MCF 10A (cell line): ENCODE data around the gene SLC25A42. TPM values are rescaled to one million over a fixed set of nuclear protein-coding genes. Genes with fewer than 3 reads are reported as not detected.

Experiments used
- BruUV-seq: library from RNA; stranded (reverse); fragments of 400-500 nt; replicated peaks from 2 replicates; lab custom pipeline; 2021; lab: Mats Ljungman, UMichigan
- CTCF ChIA-PET: fragments of 300-600 bp; sonication (Branson Sonifier 250); formaldehyde crosslinking; extraction: SDS; loops from one replicate; lab custom pipeline; 2021; ENCODE audit warnings: antibody characterized with exemption, inconsistent platforms; lab: Yijun Ruan, JAX
- POLR2A ChIA-PET: fragments of 300-600, 350-650 bp; sonication (Branson Sonifier 250); formaldehyde crosslinking; extraction: SDS; loops from one replicate; lab custom pipeline; 2020; ENCODE audit warnings: antibody characterized with exemption, inconsistent platforms; lab: Yijun Ruan, JAX
- DNase-seq: peaks from one replicate; pipeline ENCODE4 v3.0.0-alpha.2; 2018; ENCODE audit not compliant: unreplicated experiment
- H3K27ac Mint-ChIP-seq: one replicate; pipeline ENCODE4 v1.8.0; 2022; ENCODE audit warnings: mild to moderate bottlenecking, low read depth, mixed read lengths; ENCODE audit not compliant: unreplicated experiment
- H3K27me3 Mint-ChIP-seq: one replicate; pipeline ENCODE4 v1.8.0; 2022; ENCODE audit warnings: mixed read lengths; ENCODE audit not compliant: insufficient read depth, unreplicated experiment
- H3K36me3 Mint-ChIP-seq: one replicate; pipeline ENCODE4 v1.8.0; 2022; ENCODE audit warnings: mild to moderate bottlenecking, moderate library complexity, mixed read lengths; ENCODE audit not compliant: insufficient read depth, unreplicated experiment
- H3K4me1 Mint-ChIP-seq: one replicate; pipeline ENCODE4 v1.8.0; 2022; ENCODE audit warnings: mixed read lengths; ENCODE audit not compliant: insufficient read depth, unreplicated experiment
- H3K4me3 Mint-ChIP-seq: one replicate; pipeline ENCODE4 v1.8.0; 2022; ENCODE audit warnings: mild to moderate bottlenecking, moderate library complexity, mixed read lengths; ENCODE audit not compliant: unreplicated experiment
- H3K9me3 Mint-ChIP-seq: one replicate; pipeline ENCODE4 v1.8.0; 2022; ENCODE audit warnings: mixed read lengths; ENCODE audit not compliant: unreplicated experiment
- intact Hi-C: fragments of 100-400 bp; cut with micrococcal nuclease; formaldehyde crosslinking; loops from 2 replicates; pipeline ENCODE4 v1.14.1; 2022
- total RNA-seq: library from RNA; stranded (reverse); gene quantifications from 2 replicates; pipeline ENCODE4 v1.2.3, GENCODE V29; 2022
- TF ChIP-seq, protein P1 (sequence below): fragments of 200-600 bp; IDR thresholded peaks from one replicate; pipeline ENCODE4 v1.8.0; 2022; ENCODE audit warnings: antibody characterized with exemption, mild to moderate bottlenecking; ENCODE audit not compliant: unreplicated experiment

The SLC25A42 gene
- total RNA-seq, 1 experiment from 2014 or later = 3.1 TPM

DNA sequence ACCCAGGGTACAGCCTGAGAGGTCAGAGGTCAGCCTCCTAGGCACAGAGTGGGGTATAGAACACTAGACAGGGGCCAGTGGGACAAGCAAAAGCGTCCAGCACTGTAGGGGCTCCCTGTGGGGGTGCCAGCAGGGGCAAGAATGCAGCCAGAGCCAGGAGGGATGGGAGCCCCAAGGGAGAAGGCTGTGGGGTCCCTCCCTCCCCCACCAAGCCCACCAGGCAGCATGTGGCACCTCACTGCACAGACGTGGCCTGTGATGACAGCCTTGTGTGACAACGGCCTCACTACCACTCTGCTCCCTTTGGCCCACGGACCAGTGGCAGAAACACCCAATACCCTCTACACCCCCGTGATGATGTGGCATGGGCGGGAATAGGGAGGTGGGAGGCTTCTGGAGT lies 20.3 kb upstream of the SLC25A42 start:
- DNase-seq = no peak
- intact Hi-C loops = no loop called here
- Mint-ChIP-seq H3K4me3 (no peak overlapping the region), H3K27me3 (no peaks in the 10 kb centered on the region), H3K4me1 (peaks cover 5% of the 10 kb centered on the region), H3K36me3 (peaks cover 51% of the 10 kb centered on the region), H3K9me3 (no peaks in the 10 kb centered on the region), H3K27ac (no peak overlapping the region)
- ChIA-PET POLR2A (no interaction called here), CTCF (no interaction called here)
- BruUV-seq = no TSS peak
- TF ChIP-seq, protein P1, sequence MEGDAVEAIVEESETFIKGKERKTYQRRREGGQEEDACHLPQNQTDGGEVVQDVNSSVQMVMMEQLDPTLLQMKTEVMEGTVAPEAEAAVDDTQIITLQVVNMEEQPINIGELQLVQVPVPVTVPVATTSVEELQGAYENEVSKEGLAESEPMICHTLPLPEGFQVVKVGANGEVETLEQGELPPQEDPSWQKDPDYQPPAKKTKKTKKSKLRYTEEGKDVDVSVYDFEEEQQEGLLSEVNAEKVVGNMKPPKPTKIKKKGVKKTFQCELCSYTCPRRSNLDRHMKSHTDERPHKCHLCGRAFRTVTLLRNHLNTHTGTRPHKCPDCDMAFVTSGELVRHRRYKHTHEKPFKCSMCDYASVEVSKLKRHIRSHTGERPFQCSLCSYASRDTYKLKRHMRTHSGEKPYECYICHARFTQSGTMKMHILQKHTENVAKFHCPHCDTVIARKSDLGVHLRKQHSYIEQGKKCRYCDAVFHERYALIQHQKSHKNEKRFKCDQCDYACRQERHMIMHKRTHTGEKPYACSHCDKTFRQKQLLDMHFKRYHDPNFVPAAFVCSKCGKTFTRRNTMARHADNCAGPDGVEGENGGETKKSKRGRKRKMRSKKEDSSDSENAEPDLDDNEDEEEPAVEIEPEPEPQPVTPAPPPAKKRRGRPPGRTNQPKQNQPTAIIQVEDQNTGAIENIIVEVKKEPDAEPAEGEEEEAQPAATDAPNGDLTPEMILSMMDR = no peak

DNA sequence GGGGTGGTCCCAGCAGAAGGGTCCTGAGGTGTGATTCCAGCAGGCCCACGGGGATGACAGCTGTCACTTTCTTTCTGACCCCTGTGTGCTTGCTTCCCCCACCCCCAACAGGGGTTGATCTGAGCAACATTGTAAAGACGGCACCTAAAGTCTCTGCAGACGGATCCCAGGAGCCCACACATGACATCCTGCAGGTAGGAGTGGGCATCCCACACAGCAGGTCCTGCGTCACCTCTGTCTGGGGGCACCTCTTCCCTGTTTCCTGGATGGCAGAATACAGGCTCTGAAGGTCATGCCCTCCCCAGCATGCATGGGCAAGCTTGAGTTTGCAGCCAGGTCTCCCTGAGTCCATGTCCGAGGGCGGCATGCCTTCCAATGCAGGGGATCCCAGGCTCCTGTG lies 19.9 kb upstream of the SLC25A42 start:
- BruUV-seq = no TSS peak
- CTCF ChIA-PET = interaction anchor here (1.1 kb wide), 1 partner anchor 95 kb away, joined by 3 read pairs; no protein-coding TSS in a partner anchor
- H3K36me3 Mint-ChIP-seq = peaks cover 47% of the 10 kb centered on the region
- POLR2A ChIA-PET = no interaction called here
- peaks cover 5% of the 10 kb centered on the region for H3K4me1 Mint-ChIP-seq
- TF ChIP-seq, protein P1 = no peak
- no peak for DNase-seq
- intact Hi-C loops = no loop called here
- H3K27ac Mint-ChIP-seq = no peak overlapping the region
- H3K27me3 Mint-ChIP-seq = no peaks in the 10 kb centered on the region
- H3K4me3 Mint-ChIP-seq = no peak overlapping the region
- no peaks in the 10 kb centered on the region for H3K9me3 Mint-ChIP-seq

DNA sequence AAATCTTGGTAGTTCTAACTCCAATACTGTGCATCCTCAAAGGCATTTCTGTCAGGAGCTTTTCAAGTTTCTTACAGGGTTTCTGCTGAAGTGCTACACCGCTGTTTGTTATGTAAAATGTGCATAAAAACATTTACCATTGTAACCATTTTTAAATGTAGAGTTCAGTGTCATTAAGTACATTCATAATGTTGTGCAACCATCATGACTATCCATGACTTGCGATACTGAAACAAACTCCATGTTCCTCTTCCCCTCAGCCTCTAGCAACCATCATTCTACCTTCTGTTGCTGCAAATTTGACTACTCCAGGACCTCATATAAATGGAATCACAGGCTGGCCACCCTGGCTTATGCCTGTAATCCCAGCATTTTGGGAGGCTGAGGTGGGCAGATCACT lies 14.4 kb upstream of the SLC25A42 start:
- TF ChIP-seq, protein P1 = no peak
- H3K27me3 Mint-ChIP-seq = no peaks in the 10 kb centered on the region
- no peak overlapping the region for H3K27ac Mint-ChIP-seq
- H3K36me3 Mint-ChIP-seq = peaks cover 56% of the 10 kb centered on the region
- CTCF ChIA-PET = interaction anchor here (0.5 kb wide), 1 partner anchor 599 kb away, joined by 3 read pairs; no protein-coding TSS in a partner anchor
- peaks cover 9% of the 10 kb centered on the region for H3K4me1 Mint-ChIP-seq
- BruUV-seq = no TSS peak
- no peaks in the 10 kb centered on the region for H3K9me3 Mint-ChIP-seq
- intact Hi-C loops = no loop called here
- POLR2A ChIA-PET = interaction anchor here (1.5 kb wide), 1 partner anchor 14 kb away, joined by 4 read pairs; the partner anchor contains the start of gene SLC25A42
- DNase-seq = no peak
- H3K4me3 Mint-ChIP-seq = no peak overlapping the region

DNA sequence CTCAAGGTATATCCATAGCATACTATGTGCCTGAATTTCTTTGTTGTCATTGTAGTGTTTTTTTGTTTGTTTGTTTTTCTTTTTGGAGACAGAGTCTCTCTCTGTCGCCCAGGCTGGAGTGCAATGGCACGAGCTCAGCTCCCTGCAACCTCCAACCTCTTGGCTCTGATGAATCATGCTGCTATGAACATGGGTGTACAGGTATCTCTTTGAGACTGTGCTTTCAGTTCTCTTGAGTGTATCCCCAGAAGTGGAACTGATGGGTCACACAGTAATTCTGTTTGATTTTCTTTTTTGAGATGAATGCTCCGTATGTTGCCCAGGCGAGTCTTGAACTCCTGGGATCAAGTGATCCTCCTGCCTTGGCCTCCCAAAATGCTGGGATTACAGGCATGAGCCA lies 13.7 kb upstream of the SLC25A42 start:
- no peaks in the 10 kb centered on the region for H3K9me3 Mint-ChIP-seq
- DNase-seq = no peak
- H3K27ac Mint-ChIP-seq = no peak overlapping the region
- H3K36me3 Mint-ChIP-seq = peaks cover 51% of the 10 kb centered on the region
- no peak overlapping the region for H3K4me3 Mint-ChIP-seq
- ChIA-PET CTCF (no interaction called here), POLR2A (interaction anchor here (0.8 to 1.5 kb wide), 2 partner anchors 13 to 17 kb away, joined by 3 to 4 read pairs; partner anchors contain the start of gene SLC25A42)
- TF ChIP-seq, protein P1 = no peak
- BruUV-seq = no TSS peak
- H3K4me1 Mint-ChIP-seq = peaks cover 9% of the 10 kb centered on the region
- no peaks in the 10 kb centered on the region for H3K27me3 Mint-ChIP-seq
- intact Hi-C loops = no loop called here
